ENCODE results near the gene RIT1. TPM values are rescaled to one million over a fixed set of nuclear protein-coding genes. Genes with fewer than 3 reads are reported as not detected.

The RIT1 gene
- total RNA-seq, 2 experiments from 2014 or later: 15.9 to 21.0 TPM

GRCh38 chr1:155858800-155859233, 52.3 kb downstream of the RIT1 start:
- H3K79me2 ChIP-seq (ENCODE audit: insufficient read depth, low read depth, low read length): peaks cover 74% of the 10 kb centered on the region
- H3K4me1 ChIP-seq (ENCODE audit: insufficient read depth, low read length, poor library complexity, severe bottlenecking): peaks cover 57% of the 10 kb centered on the region
- no peak for DNase-seq (ENCODE audit: low spot score)
- peak overlapping the region; percentile 89 for H3K27ac ChIP-seq (ENCODE audit: low read depth, low read length, poor library complexity, severe bottlenecking)
- H3K9me3 ChIP-seq (ENCODE audit: low read length): no peaks in the 10 kb centered on the region
- H3K4me3 ChIP-seq (ENCODE audit: low read depth, low read length, poor library complexity, severe bottlenecking): peak overlapping the region; percentile 79
- TF ChIP-seq, protein P1, sequence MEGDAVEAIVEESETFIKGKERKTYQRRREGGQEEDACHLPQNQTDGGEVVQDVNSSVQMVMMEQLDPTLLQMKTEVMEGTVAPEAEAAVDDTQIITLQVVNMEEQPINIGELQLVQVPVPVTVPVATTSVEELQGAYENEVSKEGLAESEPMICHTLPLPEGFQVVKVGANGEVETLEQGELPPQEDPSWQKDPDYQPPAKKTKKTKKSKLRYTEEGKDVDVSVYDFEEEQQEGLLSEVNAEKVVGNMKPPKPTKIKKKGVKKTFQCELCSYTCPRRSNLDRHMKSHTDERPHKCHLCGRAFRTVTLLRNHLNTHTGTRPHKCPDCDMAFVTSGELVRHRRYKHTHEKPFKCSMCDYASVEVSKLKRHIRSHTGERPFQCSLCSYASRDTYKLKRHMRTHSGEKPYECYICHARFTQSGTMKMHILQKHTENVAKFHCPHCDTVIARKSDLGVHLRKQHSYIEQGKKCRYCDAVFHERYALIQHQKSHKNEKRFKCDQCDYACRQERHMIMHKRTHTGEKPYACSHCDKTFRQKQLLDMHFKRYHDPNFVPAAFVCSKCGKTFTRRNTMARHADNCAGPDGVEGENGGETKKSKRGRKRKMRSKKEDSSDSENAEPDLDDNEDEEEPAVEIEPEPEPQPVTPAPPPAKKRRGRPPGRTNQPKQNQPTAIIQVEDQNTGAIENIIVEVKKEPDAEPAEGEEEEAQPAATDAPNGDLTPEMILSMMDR (conservative IDR thresholded peaks at IDR 0.05; ENCODE audit: low read length): no peak
- no peak for TF ChIP-seq EZH2phosphoT487 (IDR thresholded peaks at IDR 0.05; ENCODE audit: borderline replicate concordance, low read depth, low read length)
- intact Hi-C loops (cut with micrococcal nuclease; ENCODE audit: unreplicated experiment): loop anchor here (1.0 to 2.0 kb wide), 2 partner anchors 9 to 76 kb away; partner anchors contain the start of gene KHDC4
- ChIA-PET POLR2A (interaction anchor here (0.8 to 6.2 kb wide), 16 partner anchors 9 to 125 kb away, joined by 3 to 46 read pairs (median 6); no protein-coding TSS in a partner anchor), CTCF (ENCODE audit: unreplicated experiment) (interaction anchor here (0.8 to 1.6 kb wide), 5 partner anchors 8 to 87 kb away, joined by 3 to 6 read pairs (median 3); no protein-coding TSS in a partner anchor)
- H3K9me2 ChIP-seq (ENCODE audit: insufficient read depth, low read length): no peaks in the 10 kb centered on the region
- no peaks in the 10 kb centered on the region for H4K20me1 ChIP-seq (ENCODE audit: insufficient read depth, low read length)
- H2AFZ ChIP-seq (ENCODE audit: low read length): peak overlapping the region; percentile 75
- H3K4me2 ChIP-seq (ENCODE audit: low read length): peak overlapping the region; percentile 85
- peaks cover 39% of the 10 kb centered on the region for H3K36me3 ChIP-seq (ENCODE audit: insufficient read depth, low read length)
- BruUV-seq (replicated peaks): no TSS peak

GRCh38 chr1:155856975-155857930, 53.9 kb downstream of the RIT1 start, which contains the start of gene GON4L:
GON4L (minus strand) TSS chr1:155857214; CDS start chr1:155853780, 3,434 bp downstream.
- ChIA-PET POLR2A (interaction anchor here (0.5 to 6.2 kb wide), 13 partner anchors 9 to 751 kb away, joined by 3 to 42 read pairs (median 4); no protein-coding TSS in a partner anchor), CTCF (ENCODE audit: unreplicated experiment) (interaction anchor here (0.8 to 1.5 kb wide), 2 partner anchors 25 to 87 kb away, joined by 3 to 4 read pairs; no protein-coding TSS in a partner anchor)
- TF ChIP-seq EZH2phosphoT487 (IDR thresholded peaks at IDR 0.05; ENCODE audit: borderline replicate concordance, low read depth, low read length): no peak
- TF ChIP-seq, protein P1 (conservative IDR thresholded peaks at IDR 0.05; ENCODE audit: low read length): no peak; the same call in 1 of the 2 replicates
- Histone ChIP-seq H2AFZ (ENCODE audit: low read length) (peak within 1 kb of the TSS; percentile 75; the same call in 1 of the 2 replicates), H3K4me3 (ENCODE audit: low read depth, low read length, poor library complexity, severe bottlenecking) (peak within 1 kb of the TSS; percentile 79), H3K9me3 (ENCODE audit: low read length) (no peaks in the 10 kb centered on the region), H3K4me2 (ENCODE audit: low read length) (peak within 1 kb of the TSS; percentile 85), H3K9me2 (ENCODE audit: insufficient read depth, low read length) (no peaks in the 10 kb centered on the region), H3K4me1 (ENCODE audit: insufficient read depth, low read length, poor library complexity, severe bottlenecking) (peaks cover 43% of the 10 kb centered on the region), H3K79me2 (ENCODE audit: insufficient read depth, low read depth, low read length) (peaks cover 65% of the 10 kb centered on the region), H3K36me3 (ENCODE audit: insufficient read depth, low read length) (peaks cover 46% of the 10 kb centered on the region), H3K27ac (ENCODE audit: low read depth, low read length, poor library complexity, severe bottlenecking) (peak within 1 kb of the TSS; percentile 89), H4K20me1 (ENCODE audit: insufficient read depth, low read length) (no peaks in the 10 kb centered on the region)
- no TSS peak for BruUV-seq (replicated peaks)
- DNase-seq (ENCODE audit: low spot score): peak; percentile 96
- intact Hi-C loops (cut with micrococcal nuclease; ENCODE audit: unreplicated experiment): no loop called here

Measured in OCI-LY7 (cell line).